Stomach (tissue), 4 donors: Measurements from ENCODE around the gene NPR3.

Experiments used
- CTCF ChIP-seq, 7 experiments: fragments of 450-650 bp in 4 of 7; fragments of 200-600 bp in 3 of 7; sonication (generic) in 3 of 7; IDR thresholded peaks; one replicate each; pipeline ENCODE4 v1.5.1; 2016 to 2019; ENCODE audit warnings: antibody characterized with exemption in 7 of 7, control low read depth in 2 of 7, mild to moderate bottlenecking in 1 of 7
- POLR2A ChIP-seq, 4 donors: fragments of 450-650 bp; IDR thresholded peaks; one replicate each; pipeline ENCODE4 v1.6.1; 2016; ENCODE audit warnings: antibody characterized with exemption in 4 of 4, control low read depth in 2 of 4, mild to moderate bottlenecking in 1 of 4, moderate library complexity in 1 of 4
- POLR2AphosphoS5 ChIP-seq, 3 donors: sonication (generic); formaldehyde crosslinking; IDR thresholded peaks; one replicate each; pipeline ENCODE4 v1.6.1; 2016; ENCODE audit warnings: antibody characterized with exemption in 3 of 3

GRCh38 chr5:32664523-32664922 is 46.6 kb upstream of the NPR3 start:
- TF ChIP-seq CTCF (IDR thresholded peaks at IDR 0.05) (no peak), POLR2AphosphoS5 (IDR thresholded peaks at IDR 0.05) (no peak), POLR2A (IDR thresholded peaks at IDR 0.05) (no peak)
